ENCODE measurements around the gene CTLA4. TPM values are rescaled to one million over a fixed set of nuclear protein-coding genes. Genes with fewer than 3 reads are reported as not detected.
A peak's percentile ranks its signal among the peaks of the same experiment; 100 is the strongest.

The CTLA4 gene
- total and polyA plus RNA-seq, 2 experiments from 2014 or later = not detected

GRCh38 chr2:203893840-203894239, 26.3 kb downstream of the CTLA4 start:
- H2AFZ ChIP-seq = peak overlapping the region; percentile 14; the same call in 1 of the 2 replicates
- no peaks in the 10 kb centered on the region for H3K27me3 ChIP-seq (ENCODE audit: insufficient read depth)
- Mint-ChIP-seq H3K36me3 (ENCODE audit: low read depth) (no peaks in the 10 kb centered on the region), H3K27me3 (ENCODE audit: insufficient read depth, low read depth, poor library complexity) (peaks cover 2% of the 10 kb centered on the region), H3K4me1 (peaks cover 5% of the 10 kb centered on the region; the same call in 2 of the 3 replicates), H3K4me3 (no peak overlapping the region), H3K9me3 (no peaks in the 10 kb centered on the region), H3K27ac (no peak overlapping the region)
- no peaks in the 10 kb centered on the region for H3F3A ChIP-seq (replicated peaks; ENCODE audit: low read depth)
- H3K9me2 ChIP-seq (ENCODE audit: insufficient read depth) = peaks cover 18% of the 10 kb centered on the region
- no peak overlapping the region for H3K4me2 ChIP-seq
- no peaks in the 10 kb centered on the region for H3K79me2 ChIP-seq (replicated peaks; ENCODE audit: insufficient read depth)
- TF ChIP-seq EZH2phosphoT487 (IDR thresholded peaks at IDR 0.05; ENCODE audit: unreplicated experiment) (no peak), CREB1 (CRISPR knock-in tag; IDR thresholded peaks at IDR 0.05; ENCODE audit: low read depth) (no peak), JUNB (IDR thresholded peaks at IDR 0.05; ENCODE audit: unreplicated experiment) (no peak), CTCF (conservative IDR thresholded peaks at IDR 0.05; ENCODE audit: low read depth in 2 of 2) (no peak), ZNF331 (CRISPR knock-in tag; IDR thresholded peaks at IDR 0.05; ENCODE audit: low read depth) (no peak), STAT1 (IDR thresholded peaks at IDR 0.05; ENCODE audit: unreplicated experiment) (no peak), EZH2 (IDR thresholded peaks at IDR 0.05; ENCODE audit: low read depth, unreplicated experiment) (no peak), ETS1 (IDR thresholded peaks at IDR 0.05) (no peak), REST (IDR thresholded peaks at IDR 0.05; ENCODE audit: unreplicated experiment) (no peak), POLR2AphosphoS5 (IDR thresholded peaks at IDR 0.05; ENCODE audit: low read depth) (no peak), ZNF462 (CRISPR knock-in tag; IDR thresholded peaks at IDR 0.05) (no peak), NANOG (IDR thresholded peaks at IDR 0.05; ENCODE audit: borderline replicate concordance) (no peak), ZNF114 (CRISPR knock-in tag; IDR thresholded peaks at IDR 0.05) (no peak)
- no peak for DNase-seq (ENCODE audit: low spot score)
- no peak for ATAC-seq
- no peaks in the 10 kb centered on the region for H3K36me3 ChIP-seq (ENCODE audit: insufficient read depth)
- H4K20me1 ChIP-seq (replicated peaks; ENCODE audit: insufficient read depth) = no peaks in the 10 kb centered on the region
- H3K27ac ChIP-seq (ENCODE audit: low read depth) = no peak overlapping the region
- H3K4me1 ChIP-seq (ENCODE audit: insufficient read depth) = no peaks in the 10 kb centered on the region
- no peak overlapping the region for H3K4me3 ChIP-seq
